Gastrocnemius medialis (tissue), 4 donors: ENCODE results near the gene GRAMD2A. TPM values are rescaled to one million over a fixed set of nuclear protein-coding genes. Genes with fewer than 3 reads are reported as not detected.

ENCODE experiments used
- ATAC-seq, 2 donors: fragments of 150-250 bp; one replicate each; pipeline ENCODE4 v1.9.1; 2016
- DNase-seq, 2 donors: peaks; one replicate each; pipeline ENCODE4 v3.0.0-alpha.2; 2019
- H3K27ac ChIP-seq, 4 donors: fragments of 200-600 bp; sonication (generic); 1 replicate in 1 of 4; 2 replicates in 3 of 4; pipeline ENCODE4 v1.5.1; 2016 to 2018; ENCODE audit warnings: mild to moderate bottlenecking in 2 of 4, moderate library complexity in 1 of 4
- H3K27me3 ChIP-seq, 3 donors: fragments of 200-600 bp; sonication (generic) in 2 of 3; 1 replicate in 1 of 3; 2 replicates in 2 of 3; pipeline versions ENCODE4 v1.5.1 to v1.6.0; 2016 to 2019; ENCODE audit warnings: mild to moderate bottlenecking in 1 of 3, moderate library complexity in 1 of 3
- H3K36me3 ChIP-seq, 2 donors: fragments of 200-600 bp; sonication (generic) in 1 of 2; one replicate each; pipeline ENCODE4 v1.5.1; 2017 to 2018
- H3K4me1 ChIP-seq, 2 donors: fragments of 200-600 bp; sonication (generic) in 1 of 2; one replicate each; pipeline ENCODE4 v1.5.1; 2016 to 2017; ENCODE audit warnings: mild to moderate bottlenecking in 2 of 2
- H3K4me3 ChIP-seq, 4 donors: fragments of 200-600 bp; sonication (generic) in 3 of 4; 1 replicate in 1 of 4; 2 replicates in 3 of 4; pipeline ENCODE4 v1.5.1; 2016 to 2019; ENCODE audit warnings: mild to moderate bottlenecking in 2 of 4
- H3K9me3 ChIP-seq, 3 donors: fragments of 200-600 bp; sonication (generic) in 2 of 3; 1 replicate in 1 of 3; 2 replicates in 2 of 3; pipeline ENCODE4 v1.5.1; 2016 to 2019
- CTCF ChIP-seq, 5 experiments: fragments of 450-650 bp in 3 of 5; fragments of 200-600 bp in 2 of 5; sonication (generic) in 2 of 5; IDR thresholded peaks in 4 of 5; conservative IDR thresholded peaks in 1 of 5; 1 replicate in 4 of 5; 2 replicates in 1 of 5; pipeline ENCODE4 v1.5.1; 2016 to 2019; ENCODE audit warnings: antibody characterized with exemption in 5 of 5, mild to moderate bottlenecking in 3 of 5, moderate library complexity in 3 of 5
- POLR2A ChIP-seq, 2 donors: fragments of 450-650 bp; IDR thresholded peaks; one replicate each; pipeline ENCODE4 v1.6.1; 2017; ENCODE audit warnings: antibody characterized with exemption in 2 of 2, mild to moderate bottlenecking in 2 of 2, moderate library complexity in 2 of 2
- in situ Hi-C, 4 donors: fragments of 200-750 bp; cut with MboI; loops; one replicate each; pipeline versions ENCODE4 v1.15.0 to v1.8.0; 2017; ENCODE audit warnings: low sequenced_read_pairs in 4 of 4
- intact Hi-C: fragments of 100-400 bp; cut with DNase I; formaldehyde crosslinking; loops from one replicate; pipeline ENCODE4 v1.15.1; 2023; ENCODE audit warnings: low total_unique reads
- total RNA-seq, 4 donors: library from RNA; depleted of rRNA; stranded (reverse); fragments of >200 nt; gene quantifications; one replicate each; pipeline versions ENCODE4 v1.1.0 to v1.2.3, GENCODE V29; 2016

Gene GRAMD2A
- total RNA-seq, 4 donors from 2014 or later: not detected

DNA sequence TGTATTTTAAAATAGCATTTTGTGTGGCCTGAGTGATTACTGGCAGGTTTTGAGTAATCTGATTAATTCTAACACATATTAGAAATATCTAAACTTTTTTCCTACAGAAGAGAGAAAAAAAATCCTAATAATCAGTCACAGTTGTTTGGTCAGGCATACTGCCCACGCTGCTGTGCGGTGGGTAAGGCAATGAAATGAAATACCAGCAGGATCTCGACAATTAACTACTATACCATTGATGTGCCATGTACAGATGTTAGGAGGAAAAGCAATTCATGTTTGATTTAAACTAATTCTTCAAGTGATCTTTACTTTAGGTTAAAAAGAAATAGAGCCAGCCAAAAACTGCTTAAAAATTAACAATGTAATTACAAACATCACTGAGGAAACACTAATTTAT lies 5.2 kb downstream of the GRAMD2A start:
- intact Hi-C loops: no loop called here
- no peaks in the 10 kb centered on the region for H3K4me1 ChIP-seq
- H3K27ac ChIP-seq: no peak overlapping the region
- DNase-seq (no peak), ATAC-seq (no peak)
- no peaks in the 10 kb centered on the region for H3K27me3 ChIP-seq
- H3K36me3 ChIP-seq: no peaks in the 10 kb centered on the region
- H3K4me3 ChIP-seq: no peak overlapping the region
- TF ChIP-seq CTCF (IDR thresholded peaks at IDR 0.05 in 4 of 5, conservative IDR thresholded peaks at IDR 0.05 in 1 of 5) (no peak), POLR2A (IDR thresholded peaks at IDR 0.05) (no peak)
- H3K9me3 ChIP-seq: no peaks in the 10 kb centered on the region
- in situ Hi-C loops: loop anchor here in 1 of 4 donors (10.0 kb wide), 1 partner anchor 82 kb away; the partner anchor contains the start of gene PARP6

DNA sequence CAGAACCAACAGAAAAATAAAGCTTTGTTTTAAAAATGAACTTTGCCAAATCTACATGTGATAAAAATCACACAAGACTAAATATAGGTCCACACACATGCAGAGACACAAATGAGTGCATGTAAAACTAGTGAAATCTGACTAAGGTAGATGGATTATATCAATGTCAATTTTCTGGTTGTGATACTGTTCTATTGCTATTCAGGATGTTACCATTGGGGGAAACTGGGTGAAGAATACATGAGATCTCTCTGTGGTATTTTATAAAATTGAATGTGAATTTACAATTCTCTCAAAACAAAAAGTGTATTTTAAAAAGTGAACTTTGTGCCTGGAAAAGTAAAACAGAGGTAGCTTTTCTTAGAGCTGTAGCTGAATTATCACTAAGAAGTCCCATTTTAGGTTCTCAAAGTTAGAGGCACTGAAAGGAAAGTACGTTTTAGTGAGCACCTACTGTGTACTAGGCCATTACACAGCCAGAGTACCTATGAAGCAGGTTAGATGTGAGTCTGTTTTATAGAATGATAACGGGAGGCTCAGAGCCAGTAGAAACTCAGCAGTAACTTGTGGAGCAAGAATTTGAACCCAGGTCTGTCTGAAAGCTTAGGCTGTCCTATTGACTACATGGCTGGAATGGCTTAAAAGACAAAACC lies 8.2 kb downstream of the GRAMD2A start:
- Histone ChIP-seq H3K4me1 (no peaks in the 10 kb centered on the region), H3K36me3 (no peaks in the 10 kb centered on the region), H3K9me3 (no peaks in the 10 kb centered on the region), H3K4me3 (no peak overlapping the region), H3K27me3 (no peaks in the 10 kb centered on the region), H3K27ac (no peak overlapping the region)
- intact Hi-C loops (no loop called here), in situ Hi-C loops (no loop called here)
- TF ChIP-seq CTCF (IDR thresholded peaks at IDR 0.05 in 4 of 5, conservative IDR thresholded peaks at IDR 0.05 in 1 of 5): no peak
- no peak for TF ChIP-seq POLR2A (IDR thresholded peaks at IDR 0.05)
- no peak for ATAC-seq
- no peak for DNase-seq

DNA sequence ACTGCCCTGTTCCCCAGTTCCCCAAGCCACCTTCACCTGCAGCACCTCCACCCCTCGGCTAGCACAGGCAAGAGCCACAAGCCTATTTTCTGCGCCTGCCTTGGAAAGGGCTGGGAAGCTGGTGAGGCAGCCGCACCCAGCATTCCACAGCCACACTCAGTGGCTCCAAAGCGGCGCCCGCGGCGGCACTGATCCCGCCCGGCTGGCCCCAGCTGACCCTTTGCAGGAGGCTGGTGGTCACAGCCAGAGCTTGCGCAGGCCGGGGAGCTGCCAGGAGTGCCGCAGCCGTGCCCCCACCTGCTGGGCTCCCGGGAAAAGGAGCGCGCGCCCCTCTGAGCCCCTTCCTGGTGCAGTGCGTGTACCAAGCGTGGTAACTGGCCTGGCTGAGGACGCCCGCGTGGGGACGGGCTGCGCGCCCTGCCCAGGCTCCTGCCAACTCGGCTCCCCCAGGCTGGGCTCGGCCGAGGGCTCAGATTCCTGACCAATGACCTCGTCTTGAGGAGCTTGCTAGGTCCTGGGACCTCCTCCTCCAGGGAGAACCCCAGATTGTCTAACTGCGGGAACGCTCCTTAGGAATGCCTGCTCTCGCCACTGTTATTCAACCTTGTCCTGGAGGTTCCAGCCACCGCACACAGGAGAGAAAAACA lies 13.3 kb downstream of the GRAMD2A start:
- no peaks in the 10 kb centered on the region for H3K27me3 ChIP-seq
- H3K4me1 ChIP-seq: peaks cover 6 to 19% of the 10 kb centered on the region in 2 donors
- no peaks in the 10 kb centered on the region for H3K9me3 ChIP-seq
- H3K36me3 ChIP-seq: no peaks in the 10 kb centered on the region
- intact Hi-C loops: no loop called here
- in situ Hi-C loops: no loop called here
- peak in 1 of 2 donors; percentile 51 for DNase-seq
- peak overlapping the region; percentile 19 to 59 (median 44) for H3K4me3 ChIP-seq
- no peak overlapping the region for H3K27ac ChIP-seq
- no peak for TF ChIP-seq CTCF (IDR thresholded peaks at IDR 0.05 in 4 of 5, conservative IDR thresholded peaks at IDR 0.05 in 1 of 5)
- no peak for TF ChIP-seq POLR2A (IDR thresholded peaks at IDR 0.05)
- peak; percentile 22 to 66 for ATAC-seq

GRCh38 chr15:72183781-72184164 lies 13.8 kb downstream of the GRAMD2A start:
- no peak for TF ChIP-seq POLR2A (IDR thresholded peaks at IDR 0.05)
- no peak for TF ChIP-seq CTCF (IDR thresholded peaks at IDR 0.05 in 4 of 5, conservative IDR thresholded peaks at IDR 0.05 in 1 of 5)
- H3K9me3 ChIP-seq: no peaks in the 10 kb centered on the region
- peaks cover 6 to 19% of the 10 kb centered on the region in 2 donors for H3K4me1 ChIP-seq
- H3K27ac ChIP-seq: no peak overlapping the region
- H3K27me3 ChIP-seq: no peaks in the 10 kb centered on the region
- no peaks in the 10 kb centered on the region for H3K36me3 ChIP-seq
- DNase-seq: no peak
- in situ Hi-C loops (no loop called here), intact Hi-C loops (no loop called here)
- H3K4me3 ChIP-seq: peak overlapping the region; percentile 19 to 59 (median 44)
- peak in 1 of 2 donors; percentile 14 for ATAC-seq
